Mucosa of stomach (tissue), 1 donor: Measurements from ENCODE around the gene RSPH1.

ENCODE experiments used
- H3K27me3 ChIP-seq: one replicate; pipeline ENCODE4 v1.7.0; 2013; ENCODE audit warnings: mild to moderate bottlenecking, low read length; ENCODE audit not compliant: control insufficient read depth, insufficient read depth
- H3K36me3 ChIP-seq: one replicate; pipeline ENCODE4 v1.7.0; 2013; ENCODE audit warnings: low read length; ENCODE audit not compliant: control insufficient read depth, insufficient read depth
- H3K4me1 ChIP-seq: one replicate; pipeline ENCODE4 v1.7.0; 2013; ENCODE audit warnings: mild to moderate bottlenecking, low read length; ENCODE audit not compliant: control insufficient read depth, insufficient read depth
- H3K4me3 ChIP-seq: one replicate; pipeline ENCODE4 v1.7.0; 2013; ENCODE audit warnings: low read length
- H3K9ac ChIP-seq: one replicate; pipeline ENCODE4 v1.7.0; 2013; ENCODE audit warnings: mild to moderate bottlenecking, low read length, moderate library complexity
- H3K9me3 ChIP-seq: one replicate; pipeline ENCODE4 v1.7.0; 2013; ENCODE audit warnings: mild to moderate bottlenecking, low read length, moderate library complexity; ENCODE audit not compliant: control insufficient read depth
- donor health status: Pancreatic carcinoma.

RSPH1 gene

DNA sequence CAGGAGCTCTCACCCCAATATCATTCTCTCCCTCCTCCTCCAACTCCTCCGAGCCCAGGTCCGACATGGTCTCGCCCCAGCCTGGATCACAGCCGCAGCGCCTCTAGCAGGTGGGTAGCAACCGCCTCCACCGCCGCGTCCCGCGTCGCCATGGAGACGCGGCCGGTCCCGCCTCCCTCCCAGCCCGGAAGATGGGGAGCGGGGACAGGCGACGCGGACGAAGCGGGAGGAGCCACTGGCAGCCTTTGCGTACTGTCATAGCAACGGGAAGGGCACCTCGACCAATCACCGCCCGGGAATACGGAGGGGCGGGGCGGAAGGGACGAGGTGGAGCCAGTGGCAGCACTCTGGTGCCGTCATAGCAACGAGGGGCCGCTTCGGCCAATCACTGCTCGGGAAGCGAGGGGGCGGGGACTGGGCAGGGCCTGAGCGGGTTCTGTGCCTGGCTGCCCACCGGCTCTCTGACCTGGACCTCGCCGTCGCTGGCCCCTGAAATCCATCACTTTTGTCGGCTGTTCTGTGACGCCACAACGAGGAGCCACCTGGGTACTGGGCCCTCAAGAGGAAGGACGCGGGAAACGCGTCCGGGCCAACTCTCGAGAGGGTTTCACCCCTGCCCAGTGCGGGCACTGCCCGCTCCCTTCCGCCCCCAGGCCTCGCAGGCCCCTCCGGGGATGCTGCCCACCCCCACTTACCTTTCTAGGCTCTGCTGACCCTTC lies at the start of gene RSPH1:
TSS of gene RSPH1 (minus strand) at position 105 of the 719 bp plus-strand sequence. CDS start at position 67, 38 bp downstream.
- H3K9ac ChIP-seq = peak within 1 kb of the TSS; percentile 95
- no peaks in the 10 kb centered on the region for H3K9me3 ChIP-seq
- no peaks in the 10 kb centered on the region for H3K27me3 ChIP-seq
- peaks cover 37% of the 10 kb centered on the region for H3K4me1 ChIP-seq
- no peaks in the 10 kb centered on the region for H3K36me3 ChIP-seq
- H3K4me3 ChIP-seq = peak within 1 kb of the TSS; percentile 91

DNA sequence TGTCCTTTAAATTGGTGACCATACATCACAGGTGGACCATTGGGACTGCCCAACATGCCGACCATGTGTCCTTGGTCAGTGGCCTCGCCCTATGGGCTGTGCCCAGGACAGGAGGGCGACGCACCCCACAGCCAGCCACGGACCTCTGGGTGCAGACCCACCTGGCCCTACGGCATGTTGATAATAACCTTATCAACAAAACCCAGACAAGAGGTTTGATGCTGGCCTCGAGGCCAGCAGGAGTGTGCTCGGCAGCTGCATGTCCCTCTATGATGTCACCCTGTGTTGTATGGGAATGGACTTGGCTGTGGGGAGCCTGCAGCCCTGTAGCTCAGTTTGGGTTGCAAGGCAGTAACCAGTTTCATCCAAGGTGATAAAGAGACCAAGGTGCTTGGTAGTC lies 49.7 kb upstream of the RSPH1 start:
- no peak overlapping the region for H3K4me3 ChIP-seq
- H3K9me3 ChIP-seq = no peaks in the 10 kb centered on the region
- peaks cover 37% of the 10 kb centered on the region for H3K36me3 ChIP-seq
- H3K4me1 ChIP-seq = no peaks in the 10 kb centered on the region
- H3K27me3 ChIP-seq = no peaks in the 10 kb centered on the region
- no peak overlapping the region for H3K9ac ChIP-seq

DNA sequence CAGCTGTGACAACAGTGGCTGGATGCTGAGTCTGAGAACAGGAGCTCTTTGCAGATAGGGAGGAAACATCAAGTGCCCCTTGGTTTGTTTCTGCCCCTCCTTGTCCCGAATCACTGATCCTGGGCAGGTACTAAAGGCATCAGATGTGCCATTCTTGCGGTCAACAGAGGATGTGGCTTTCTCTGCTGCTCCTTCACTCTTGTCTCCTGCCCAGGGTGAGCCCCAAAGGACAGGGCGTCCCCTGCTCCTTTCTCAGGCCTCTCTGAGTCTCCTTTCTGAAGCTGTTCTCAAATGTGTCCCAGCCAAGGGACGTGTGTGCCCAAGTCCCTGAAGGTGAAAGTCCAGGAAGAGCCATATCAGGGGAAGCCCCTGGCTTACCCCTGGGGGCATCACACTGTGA lies 49.3 kb upstream of the RSPH1 start:
- H3K9ac ChIP-seq = no peak overlapping the region
- no peak overlapping the region for H3K4me3 ChIP-seq
- peaks cover 37% of the 10 kb centered on the region for H3K36me3 ChIP-seq
- no peaks in the 10 kb centered on the region for H3K4me1 ChIP-seq
- H3K9me3 ChIP-seq = no peaks in the 10 kb centered on the region
- H3K27me3 ChIP-seq = no peaks in the 10 kb centered on the region

DNA sequence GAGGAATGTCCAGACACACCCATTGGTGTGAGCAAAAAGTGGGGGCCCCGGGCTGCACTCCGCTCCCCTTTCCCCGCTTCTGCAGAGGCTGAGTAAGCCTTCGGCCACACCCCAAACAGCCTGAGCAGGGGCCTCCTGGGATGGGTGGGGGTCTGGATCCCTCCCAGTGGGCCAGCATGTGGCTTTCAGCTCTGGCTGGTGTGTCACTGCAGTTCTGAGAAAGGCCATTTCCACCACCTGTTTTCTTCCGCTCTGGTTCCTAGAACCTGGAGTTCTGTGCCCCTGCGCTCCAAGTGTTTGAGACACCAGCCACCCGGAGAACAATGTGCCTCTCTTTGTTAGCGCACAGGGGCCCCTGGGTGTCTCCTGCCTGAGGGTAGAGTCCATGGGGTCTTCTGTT lies 48.5 kb upstream of the RSPH1 start:
- no peak overlapping the region for H3K4me3 ChIP-seq
- H3K36me3 ChIP-seq = peaks cover 37% of the 10 kb centered on the region
- peaks cover 7% of the 10 kb centered on the region for H3K4me1 ChIP-seq
- H3K9ac ChIP-seq = no peak overlapping the region
- H3K9me3 ChIP-seq = no peaks in the 10 kb centered on the region
- no peaks in the 10 kb centered on the region for H3K27me3 ChIP-seq

DNA sequence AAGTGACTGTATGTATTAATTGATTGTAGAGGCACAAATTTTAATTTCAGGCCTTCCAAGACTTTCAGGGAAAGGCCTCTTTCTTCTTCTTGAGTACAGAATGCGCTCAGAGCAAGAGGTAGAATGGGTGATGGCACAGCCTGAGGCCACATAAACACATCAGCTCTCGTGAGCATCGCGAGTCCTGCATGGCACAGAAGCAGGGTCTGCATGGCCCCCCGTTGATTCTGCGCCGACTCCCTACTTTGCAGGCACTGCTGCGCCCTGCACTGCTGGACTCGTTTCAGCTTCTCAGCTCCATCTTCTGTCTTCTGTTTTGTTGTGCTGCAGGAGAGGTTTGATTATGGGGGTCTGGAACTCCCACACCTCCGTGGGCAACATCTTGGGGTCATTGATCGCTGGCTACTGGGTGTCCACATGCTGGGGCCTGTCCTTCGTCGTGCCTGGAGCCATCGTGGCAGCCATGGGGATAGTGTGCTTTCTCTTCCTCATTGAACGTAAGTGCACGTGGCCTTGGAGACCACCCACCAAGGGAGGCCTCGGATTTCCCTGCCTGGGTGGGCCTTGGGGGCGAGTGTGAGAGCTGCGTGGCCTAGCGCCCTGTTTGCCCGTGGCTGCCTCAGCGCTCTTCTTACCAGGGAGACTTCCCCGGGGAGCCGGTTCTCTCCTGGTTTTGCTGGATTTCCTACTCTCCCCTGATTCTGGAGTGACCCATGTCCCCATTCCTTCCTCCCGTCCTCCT lies 47.3 kb upstream of the RSPH1 start:
- peaks cover 36% of the 10 kb centered on the region for H3K36me3 ChIP-seq
- no peak overlapping the region for H3K9ac ChIP-seq
- H3K4me3 ChIP-seq = no peak overlapping the region
- H3K27me3 ChIP-seq = no peaks in the 10 kb centered on the region
- no peaks in the 10 kb centered on the region for H3K9me3 ChIP-seq
- peaks cover 20% of the 10 kb centered on the region for H3K4me1 ChIP-seq

DNA sequence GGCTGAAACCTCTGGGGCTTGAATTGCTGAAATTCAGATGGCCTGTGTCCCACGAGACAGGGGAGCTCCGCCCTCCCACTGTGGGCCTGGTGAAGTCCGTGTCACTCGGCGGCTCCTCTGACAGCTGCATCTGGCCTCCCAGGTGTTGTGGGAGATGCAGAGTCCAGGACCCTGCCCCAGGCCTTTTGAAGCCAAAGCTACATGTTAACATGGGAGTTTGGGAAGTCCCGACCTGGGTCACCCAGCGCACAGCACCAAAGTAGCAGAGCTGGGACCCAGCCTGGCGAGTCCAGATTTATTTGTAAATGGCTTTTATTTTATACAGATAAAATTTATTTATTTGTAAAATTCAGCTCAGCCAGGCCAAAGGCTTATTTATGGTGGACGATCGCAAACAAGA lies 46.6 kb upstream of the RSPH1 start:
- H3K4me3 ChIP-seq = no peak overlapping the region
- H3K27me3 ChIP-seq = no peaks in the 10 kb centered on the region
- H3K9me3 ChIP-seq = no peaks in the 10 kb centered on the region
- H3K9ac ChIP-seq = no peak overlapping the region
- peaks cover 29% of the 10 kb centered on the region for H3K36me3 ChIP-seq
- peaks cover 20% of the 10 kb centered on the region for H3K4me1 ChIP-seq

DNA sequence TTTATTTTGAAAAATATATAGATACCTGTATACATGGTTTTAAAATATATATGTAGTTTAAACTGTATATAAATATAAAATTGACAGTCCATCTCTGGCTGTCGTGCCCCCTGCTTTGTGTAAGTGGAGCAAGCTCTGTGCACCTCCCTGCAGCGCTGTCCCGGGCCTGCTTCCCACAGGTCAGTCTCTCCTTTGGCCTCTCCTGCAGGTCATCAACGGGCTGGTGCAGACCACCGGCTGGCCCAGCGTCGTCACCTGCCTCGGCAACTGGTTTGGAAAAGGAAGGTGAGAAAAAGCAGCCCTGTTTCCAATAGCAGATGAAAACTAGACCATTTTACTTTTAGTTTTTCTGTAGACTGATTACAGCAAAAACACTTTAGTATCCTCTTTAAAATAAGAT lies 46.2 kb upstream of the RSPH1 start:
- no peaks in the 10 kb centered on the region for H3K9me3 ChIP-seq
- no peaks in the 10 kb centered on the region for H3K27me3 ChIP-seq
- H3K4me3 ChIP-seq = no peak overlapping the region
- H3K4me1 ChIP-seq = peaks cover 23% of the 10 kb centered on the region
- no peak overlapping the region for H3K9ac ChIP-seq
- H3K36me3 ChIP-seq = peaks cover 25% of the 10 kb centered on the region

DNA sequence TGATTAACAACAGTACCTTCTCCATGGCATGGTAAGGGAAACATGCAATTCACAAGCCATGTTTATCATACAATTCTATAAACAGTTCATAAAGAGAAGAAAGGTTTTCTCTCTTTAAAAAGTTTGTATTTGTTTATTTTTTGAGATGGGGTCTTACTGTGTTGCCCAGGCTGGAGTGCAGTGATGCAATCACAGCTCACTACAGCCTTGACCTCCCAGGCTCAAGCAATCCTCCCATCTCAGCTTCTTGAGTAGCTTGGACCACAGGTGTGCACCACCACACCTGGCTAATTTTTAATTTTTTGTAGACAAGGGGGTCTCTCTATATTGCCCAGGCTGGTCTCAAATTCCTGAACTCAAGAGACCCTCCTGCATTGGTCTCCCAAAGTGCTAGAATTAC lies 45.6 kb upstream of the RSPH1 start:
- H3K9me3 ChIP-seq = no peaks in the 10 kb centered on the region
- no peak overlapping the region for H3K4me3 ChIP-seq
- peaks cover 25% of the 10 kb centered on the region for H3K36me3 ChIP-seq
- no peak overlapping the region for H3K9ac ChIP-seq
- H3K4me1 ChIP-seq = peaks cover 29% of the 10 kb centered on the region
- no peaks in the 10 kb centered on the region for H3K27me3 ChIP-seq

DNA sequence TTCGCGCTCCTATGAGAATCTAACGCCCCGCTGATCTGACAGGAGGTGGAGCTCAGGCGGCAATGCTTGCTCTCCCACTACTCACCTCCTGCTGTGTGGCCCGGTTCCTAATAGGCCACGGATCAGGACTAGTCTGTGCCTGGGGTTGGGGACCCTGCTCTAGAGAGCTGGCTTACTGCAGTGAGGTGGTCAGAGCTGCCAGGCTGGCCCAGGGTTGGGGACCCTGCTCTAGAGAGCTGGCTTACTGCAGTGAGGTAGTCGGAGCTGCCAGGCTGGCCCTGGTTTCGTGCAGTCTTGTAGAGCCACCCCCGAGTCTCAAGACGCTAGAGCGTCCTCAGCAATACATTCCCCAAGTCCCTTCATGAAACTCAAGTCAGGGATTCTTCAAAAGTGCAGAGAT lies 45.1 kb upstream of the RSPH1 start:
- no peak overlapping the region for H3K4me3 ChIP-seq
- H3K9me3 ChIP-seq = no peaks in the 10 kb centered on the region
- H3K27me3 ChIP-seq = no peaks in the 10 kb centered on the region
- peaks cover 21% of the 10 kb centered on the region for H3K36me3 ChIP-seq
- H3K4me1 ChIP-seq = peaks cover 33% of the 10 kb centered on the region
- H3K9ac ChIP-seq = no peak overlapping the region

DNA sequence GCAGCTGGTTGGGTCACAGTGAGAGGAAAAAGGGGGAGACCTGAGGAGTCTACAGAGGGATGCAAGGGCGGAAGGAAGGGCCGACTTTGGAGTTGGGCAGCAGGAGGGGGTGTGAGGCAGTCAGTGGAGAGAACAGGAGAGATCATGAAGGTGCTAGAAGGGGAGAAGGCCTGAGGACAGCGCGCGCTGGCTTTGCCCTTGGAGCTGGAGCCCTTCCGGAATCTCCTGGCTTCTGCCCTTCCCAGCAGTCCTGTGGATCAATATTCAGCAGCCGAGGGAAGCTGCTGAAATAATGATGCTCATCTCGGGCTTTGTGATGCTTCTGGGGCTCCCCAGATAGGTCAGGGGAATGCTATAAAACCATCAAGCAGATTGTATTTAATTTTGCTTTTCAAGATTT lies 44.4 kb upstream of the RSPH1 start:
- Histone ChIP-seq H3K4me3 (no peak overlapping the region), H3K27me3 (no peaks in the 10 kb centered on the region), H3K36me3 (peaks cover 22% of the 10 kb centered on the region), H3K9me3 (no peaks in the 10 kb centered on the region), H3K9ac (no peak overlapping the region), H3K4me1 (peaks cover 41% of the 10 kb centered on the region)

DNA sequence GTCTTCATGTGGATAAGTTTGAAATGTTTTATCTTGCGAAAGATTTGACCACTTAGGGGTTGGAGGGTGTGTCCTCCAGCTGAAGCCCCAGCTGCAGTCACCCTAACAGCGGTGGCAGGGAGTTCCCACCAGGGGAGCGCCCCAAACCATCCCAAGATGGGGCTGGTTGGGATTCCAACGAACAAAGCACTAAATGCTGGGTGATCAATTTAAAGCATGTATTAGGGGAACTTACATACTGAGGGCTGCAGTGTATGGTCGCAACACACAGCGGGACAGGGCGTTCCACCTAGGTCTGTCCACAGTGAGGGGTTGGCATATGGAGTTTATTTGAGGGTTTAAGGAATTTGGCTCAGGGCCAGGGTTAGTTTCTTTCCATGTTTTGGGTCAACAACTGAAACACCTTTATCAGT lies 43.9 kb upstream of the RSPH1 start:
- H3K4me3 ChIP-seq = no peak overlapping the region
- H3K9ac ChIP-seq = no peak overlapping the region
- H3K36me3 ChIP-seq = peaks cover 17% of the 10 kb centered on the region
- no peaks in the 10 kb centered on the region for H3K9me3 ChIP-seq
- H3K4me1 ChIP-seq = peaks cover 46% of the 10 kb centered on the region
- no peaks in the 10 kb centered on the region for H3K27me3 ChIP-seq

DNA sequence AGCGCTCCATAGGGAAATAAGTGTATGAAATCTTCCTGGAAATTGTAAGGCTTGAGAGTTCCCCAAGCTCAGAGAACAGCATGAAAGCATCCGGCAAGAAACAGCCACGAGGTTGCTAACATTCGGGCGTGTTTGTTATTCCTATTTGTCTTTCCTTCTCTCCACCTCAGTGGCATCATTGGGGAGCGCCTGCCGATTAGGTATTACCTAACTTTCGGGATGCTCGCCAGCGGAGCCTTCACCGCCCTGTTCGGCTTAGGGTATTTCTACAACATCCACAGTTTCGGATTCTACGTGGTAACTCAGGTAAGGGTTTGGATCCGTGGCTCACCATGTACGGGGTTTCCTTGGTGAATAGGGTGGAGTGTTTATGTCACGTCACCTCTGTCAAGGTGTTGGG lies 43.3 kb upstream of the RSPH1 start:
- Histone ChIP-seq H3K9ac (peak overlapping the region; percentile 56), H3K36me3 (peaks cover 12% of the 10 kb centered on the region)

More for the DNA sequence above, 43.3 kb upstream of the RSPH1 start:
- H3K4me3 ChIP-seq = no peak overlapping the region
- peaks cover 52% of the 10 kb centered on the region for H3K4me1 ChIP-seq
- H3K9me3 ChIP-seq = no peaks in the 10 kb centered on the region
- H3K27me3 ChIP-seq = no peaks in the 10 kb centered on the region
